Measurements from ENCODE around the gene APOE. TPM values are rescaled to one million over a fixed set of nuclear protein-coding genes. Genes with fewer than 3 reads are reported as not detected.

The APOE gene
- total and polyA plus RNA-seq, 12 donors: 6.0 to 77.8 (median 23.9) TPM

DNA sequence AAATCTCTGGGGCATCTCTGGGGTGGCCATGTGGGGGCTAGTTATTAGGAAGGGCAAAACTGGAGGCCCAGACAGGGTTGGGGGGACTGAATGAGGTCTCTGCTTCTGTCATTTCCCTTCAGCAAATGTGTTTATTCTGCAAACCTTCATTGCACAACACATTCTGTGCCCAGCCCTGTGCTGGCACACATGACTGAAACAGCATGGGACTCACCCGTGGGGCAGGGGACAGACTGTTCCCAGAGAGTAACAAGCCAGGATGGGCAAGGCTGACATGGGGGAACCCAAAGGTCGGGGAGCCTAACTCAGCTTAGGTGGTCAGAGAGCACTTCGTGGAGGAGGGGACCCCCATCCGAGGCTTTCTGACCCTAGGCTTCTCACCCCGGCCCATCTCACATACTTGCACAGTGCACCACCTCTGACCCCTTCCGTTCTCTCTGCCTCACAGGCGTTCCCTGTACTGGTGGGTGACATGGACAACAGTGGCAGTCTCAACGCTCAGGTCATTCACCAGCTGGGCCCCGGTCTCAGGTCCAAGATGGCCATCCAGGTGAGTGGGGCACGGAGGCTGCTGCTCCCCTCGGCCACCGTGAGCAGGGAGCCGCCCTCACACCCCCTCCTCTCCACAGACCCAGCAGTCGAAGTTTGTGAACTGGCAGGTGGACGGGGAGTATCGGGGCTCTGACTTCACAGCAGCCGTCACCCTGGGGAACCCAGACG, 12.1 kb upstream of the APOE start:
- Histone ChIP-seq H3K27me3 (no peaks in the 10 kb centered on the region), H3K9me3 (no peaks in the 10 kb centered on the region), H3K4me1 (peaks cover 13 to 28% (median 25%) of the 10 kb centered on the region in 9 donors), H3K27ac (no peak overlapping the region), H3K36me3 (peaks cover 0 to 68% (median 36%) of the 10 kb centered on the region in 9 donors), H3K4me3 (no peak overlapping the region)
- ATAC-seq: no peak
- intact Hi-C loops (cut with DNase I): loop anchor here in 4 of 10 donors (5.0 to 10.0 kb wide), 2 partner anchors 46 to 281 kb away; partner anchors contain the start of genes NECTIN2 (in 3 of the 4), BLOC1S3 (in 1 of the 4) and TRAPPC6A (in 1 of the 4)
- no peak for TF ChIP-seq CTCF (IDR thresholded peaks at IDR 0.05)
- DNase-seq: no peak
- WGBS, 2 donors: 91 to 92% methylated on average over 18 of the region's 18 CpGs

- 94% methylated on average over 6 of the region's 6 CpGs for WGBS, 2 donors
- H3K27ac ChIP-seq: no peak overlapping the region
- H3K4me1 ChIP-seq: peaks cover 13 to 27% (median 25%) of the 10 kb centered on the region in 9 donors
- TF ChIP-seq CTCF (IDR thresholded peaks at IDR 0.05): no peak
- H3K4me3 ChIP-seq: no peak overlapping the region
- no peak for ATAC-seq
- intact Hi-C loops (cut with DNase I): loop anchor here in 4 of 10 donors (5.0 to 10.0 kb wide), 2 partner anchors 47 to 281 kb away; partner anchors contain the start of genes NECTIN2 (in 3 of the 4), BLOC1S3 (in 1 of the 4) and TRAPPC6A (in 1 of the 4)
- H3K9me3 ChIP-seq: no peaks in the 10 kb centered on the region
- H3K27me3 ChIP-seq: no peaks in the 10 kb centered on the region
- DNase-seq: no peak
- peaks cover 0 to 67% (median 36%) of the 10 kb centered on the region in 9 donors for H3K36me3 ChIP-seq
These were observed 11.6 kb upstream of the APOE start for GRCh38 chr19:44894052-44894400.

GRCh38 chr19:44894946-44895345, 10.7 kb upstream of the APOE start:
- peaks cover 8 to 18% (median 17%) of the 10 kb centered on the region in 9 donors for H3K4me1 ChIP-seq
- no peak for TF ChIP-seq CTCF (IDR thresholded peaks at IDR 0.05)
- no peak overlapping the region for H3K4me3 ChIP-seq
- 78 to 79% methylated on average over 9 of the region's 9 CpGs for WGBS, 2 donors
- H3K36me3 ChIP-seq: peaks cover 0 to 75% (median 36%) of the 10 kb centered on the region in 9 donors
- intact Hi-C loops (cut with DNase I): loop anchor here in 4 of 10 donors (5.0 to 10.0 kb wide), 2 partner anchors 48 to 280 kb away; partner anchors contain the start of genes NECTIN2 (in 3 of the 4), BLOC1S3 (in 1 of the 4) and TRAPPC6A (in 1 of the 4)
- no peak for ATAC-seq
- no peaks in the 10 kb centered on the region for H3K27me3 ChIP-seq
- H3K9me3 ChIP-seq: no peaks in the 10 kb centered on the region
- no peak overlapping the region for H3K27ac ChIP-seq
- DNase-seq: no peak

DNA sequence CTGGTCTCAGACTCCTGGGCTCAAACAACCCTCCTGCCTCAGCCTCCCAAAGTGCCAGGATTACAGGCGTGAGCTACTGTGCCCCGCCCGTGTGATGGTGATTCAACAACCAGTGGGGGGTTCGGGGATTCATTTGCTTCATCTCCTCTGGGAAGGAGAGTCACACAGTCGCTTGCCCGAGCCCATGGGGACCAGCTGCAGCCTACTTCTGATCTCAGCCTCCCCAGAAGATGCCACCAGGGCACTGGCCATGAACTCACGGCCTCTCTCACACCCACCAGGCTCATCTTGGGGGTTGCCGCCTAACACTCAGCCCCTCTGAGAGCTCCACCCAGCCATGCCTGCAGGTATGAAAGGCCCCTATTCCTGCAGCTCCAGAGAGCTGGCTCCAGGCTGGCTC, 7.8 kb upstream of the APOE start:
- no peak for ATAC-seq

More for the DNA sequence above, 7.8 kb upstream of the APOE start:
- Histone ChIP-seq H3K4me3 (no peak overlapping the region), H3K36me3 (peaks cover 0 to 99% (median 57%) of the 10 kb centered on the region in 9 donors), H3K27me3 (no peaks in the 10 kb centered on the region), H3K4me1 (peaks cover 0 to 3% (median 2%) of the 10 kb centered on the region in 9 donors), H3K9me3 (no peaks in the 10 kb centered on the region), H3K27ac (no peak overlapping the region)
- 87 to 94% methylated on average over 8 of the region's 8 CpGs for WGBS, 2 donors
- TF ChIP-seq CTCF (IDR thresholded peaks at IDR 0.05): no peak
- intact Hi-C loops (cut with DNase I): loop anchor here in 1 of 10 donors (10.0 kb wide), 1 partner anchor 277 kb away; the partner anchor contains the start of genes BLOC1S3 and TRAPPC6A
- DNase-seq: no peak
